K562 (cell line): ENCODE data around the gene ATOH1. TPM values are rescaled to one million over a fixed set of nuclear protein-coding genes. Genes with fewer than 3 reads are reported as not detected.

Experiments
- ATAC-seq: fragments of 200-7000 bp; cut with Tn5 transposase; 3 replicates; pipeline ENCODE4 v1.9.1; 2020; ENCODE audit warnings: moderate library complexity
- BruUV-seq: library from RNA; stranded (reverse); fragments of 400-500 nt; replicated peaks from 2 replicates; lab custom pipeline; 2021; lab: Mats Ljungman, UMichigan
- CTCF ChIA-PET: fragments of 300-600 bp; formaldehyde crosslinking; extraction: SDS; loops from one replicate; lab custom pipeline; 2021; ENCODE audit warnings: low intra/inter-chr PET ratio; lab: Yijun Ruan, JAX
- POLR2A ChIA-PET: fragments of 300-600, 350-650 bp; sonication (Branson Sonifier 250); formaldehyde crosslinking; extraction: SDS; loops from one replicate; lab custom pipeline; 2021; ENCODE audit warnings: antibody characterized with exemption, inconsistent platforms; lab: Yijun Ruan, JAX
- DNase-seq, 4 experiments: peaks; one replicate each; pipeline versions ENCODE4 v3.0.0 to v3.0.0-alpha.2; 2011 to 2018; ENCODE audit warnings: low spot score in 3 of 4, mixed read lengths in 3 of 4; ENCODE audit errors: extremely low read depth in 1 of 4
- FAIRE-seq: peaks from 2 replicates; lab custom pipeline; 2011; peaks lifted over from hg19 to GRCh38; lab: Jason Lieb, UNC
- H2AFZ ChIP-seq: 2 replicates; pipeline ENCODE4 v1.6.0; 2011; ENCODE audit warnings: low read depth, low read length, control low read depth, inconsistent platforms
- H3K27ac ChIP-seq: fragments of 200-600 bp; 3 replicates; pipeline ENCODE4 v1.8.0; 2011; ENCODE audit warnings: low read depth, mild to moderate bottlenecking, control low read depth, inconsistent platforms, low read length, moderate library complexity, mixed read lengths; ENCODE audit errors: extremely low read depth
- H3K27me3 ChIP-seq, 2 experiments: fragments of 300-600 bp in 1 of 2; 2 replicates in 1 of 2; 3 replicates in 1 of 2; pipeline versions ENCODE4 v1.6.0 to v1.8.0; 2011; ENCODE audit warnings: inconsistent platforms in 2 of 2, low read length in 2 of 2, mild to moderate bottlenecking in 1 of 2, mixed read lengths in 1 of 2, moderate library complexity in 1 of 2; ENCODE audit not compliant: control insufficient read depth in 2 of 2, insufficient read depth in 2 of 2
- H3K36me3 ChIP-seq: fragments of 300-600 bp; 3 replicates; pipeline ENCODE4 v1.8.0; 2011; ENCODE audit warnings: mild to moderate bottlenecking, low read length, inconsistent platforms; ENCODE audit not compliant: control insufficient read depth, insufficient read depth
- H3K4me1 ChIP-seq, 2 experiments: fragments of 200-600 bp in 1 of 2; replicated peaks in 1 of 2; 2 replicates in 1 of 2; 3 replicates in 1 of 2; pipeline versions ENCODE4 v1.5.1 to v1.8.0; 2011; ENCODE audit warnings: inconsistent platforms in 2 of 2, low read length in 2 of 2, mild to moderate bottlenecking in 1 of 2, mixed read lengths in 1 of 2, moderate library complexity in 1 of 2; ENCODE audit not compliant: control insufficient read depth in 2 of 2, insufficient read depth in 2 of 2
- H3K4me2 ChIP-seq: 2 replicates; pipeline ENCODE4 v1.6.1; 2011; ENCODE audit warnings: low read length, control low read depth, inconsistent platforms, mixed read lengths; ENCODE audit not compliant: insufficient read depth
- H3K4me3 ChIP-seq: fragments of 200-600 bp; sonication (generic), shearing (Covaris generic); 2 replicates; pipeline ENCODE4 v1.5.1; 2016; ENCODE audit warnings: control low read depth, inconsistent platforms
- H3K79me2 ChIP-seq: fragments of 200-600 bp; 3 replicates; pipeline ENCODE4 v1.8.0; 2011; ENCODE audit warnings: low read length, inconsistent platforms; ENCODE audit not compliant: control insufficient read depth, insufficient read depth
- H3K9ac ChIP-seq, 2 experiments: 2 replicates each; pipeline versions ENCODE4 v1.6.0 to v1.6.1; 2011; ENCODE audit warnings: low read depth in 2 of 2, low read length in 2 of 2, control low read depth in 1 of 2, inconsistent platforms in 1 of 2, mild to moderate bottlenecking in 1 of 2, mixed read lengths in 1 of 2; ENCODE audit not compliant: insufficient read depth in 1 of 2
- H3K9me1 ChIP-seq: one replicate; pipeline ENCODE4 v1.6.0; 2011; ENCODE audit warnings: inconsistent platforms, mild to moderate bottlenecking, low read length, moderate library complexity; ENCODE audit not compliant: control insufficient read depth, insufficient read depth
- H3K9me3 ChIP-seq: replicated peaks from 2 replicates; pipeline ENCODE4 v1.5.1; 2011; ENCODE audit warnings: low read depth, low read length, inconsistent platforms; ENCODE audit not compliant: control insufficient read depth, insufficient read depth
- H4K20me1 ChIP-seq: replicated peaks from 2 replicates; pipeline ENCODE4 v1.6.1; 2011; ENCODE audit warnings: low read length, inconsistent platforms, mixed read lengths; ENCODE audit not compliant: control insufficient read depth, insufficient read depth
- ARID4B ChIP-seq: sonication (generic); formaldehyde crosslinking; IDR thresholded peaks from 2 replicates; pipeline ENCODE4 v1.8.0; 2022; ENCODE audit warnings: mild to moderate bottlenecking, missing genetic modification reagents
- CCNT2 ChIP-seq: IDR thresholded peaks from 2 replicates; pipeline ENCODE4 v1.6.1; 2011; ENCODE audit warnings: borderline replicate concordance, low read depth, mild to moderate bottlenecking, moderate library complexity, mixed read lengths, low read length; ENCODE audit not compliant: insufficient read length; ENCODE audit errors: extremely low read depth
- FOXP1 ChIP-seq: sonication (generic); formaldehyde crosslinking; IDR thresholded peaks from 2 replicates; pipeline ENCODE4 v1.8.0; 2022; ENCODE audit warnings: mild to moderate bottlenecking, missing genetic modification reagents
- KDM5B ChIP-seq: fragments of 200-600 bp; sonication (generic); IDR thresholded peaks from 2 replicates; pipeline ENCODE4 v1.6.1; 2012; ENCODE audit warnings: low read depth, mild to moderate bottlenecking, moderate library complexity, low read length, control low read depth, inconsistent platforms; ENCODE audit not compliant: insufficient replicate concordance
- MCM3 ChIP-seq: fragments of 450-650 bp; IDR thresholded peaks from 2 replicates; pipeline ENCODE4 v1.6.1; 2016
- MCM5 ChIP-seq: fragments of 450-650 bp; IDR thresholded peaks from 2 replicates; pipeline ENCODE4 v1.6.1; 2016; ENCODE audit warnings: low read depth
- PHB ChIP-seq: fragments of 250-450 bp; sonication (Bioruptor Pico); IDR thresholded peaks from 2 replicates; pipeline ENCODE4 v1.5.0; 2021
- PML ChIP-seq: IDR thresholded peaks from 2 replicates; pipeline ENCODE4 v1.6.1; 2012; ENCODE audit warnings: low read length, inconsistent platforms
- RERE ChIP-seq: sonication (generic); formaldehyde crosslinking; IDR thresholded peaks from 2 replicates; pipeline ENCODE4 v1.8.0; 2023; ENCODE audit warnings: missing genetic modification reagents, mild to moderate bottlenecking, borderline replicate concordance
- ZNF668 ChIP-seq: fragments of 250-450 bp; sonication (Bioruptor Pico); IDR thresholded peaks from 2 replicates; pipeline ENCODE4 v1.8.0; 2022; ENCODE audit warnings: mild to moderate bottlenecking, inconsistent platforms
- WGBS: fragments of 100-300 bp; shearing (Covaris generic); methylation state at CpG from one replicate; pipeline ENCODE4 v1.1.6; 2016; ENCODE audit warnings: low coverage, mixed read lengths; ENCODE audit not compliant: insufficient coverage; ENCODE audit errors: missing lambda C conversion rate; 5-methylcytosine and 5-hydroxymethylcytosine counted together
- in situ Hi-C: fragments of 300-500 bp; cut with MboI; formaldehyde crosslinking; loops from 4 replicates; pipeline ENCODE4 v1.15.0; 2018; ENCODE audit warnings: inconsistent platforms, mixed read lengths
- intact Hi-C: fragments of 100-400 bp; cut with micrococcal nuclease; formaldehyde crosslinking; loops from 2 replicates; pipeline ENCODE4 v1.14.2; 2022
- polyA plus RNA-seq, 8 experiments: library from polyadenylated mRNA; depleted of rRNA in 4 of 8; stranded (reverse) in 5 of 8; unstranded in 3 of 8; fragments of >200 nt; fragmentation: Nextera tagmentation in 2 of 8; fragmentation: Illumina TruSeq in 1 of 8; extraction: Ambion mirVana in 2 of 8; extraction: Trizol in 1 of 8; gene quantifications; 2 replicates each; pipeline versions ENCODE4 v1.2.1 to v1.2.3, GENCODE V29; 2011 to 2014; ENCODE audit warnings: inconsistent platforms in 1 of 8, missing spikeins in 1 of 8
- total RNA-seq, 7 experiments: library from RNA; depleted of rRNA in 6 of 7; stranded (reverse); fragments of >200 nt in 6 of 7; fragmentation: Illumina TruSeq in 2 of 7; extraction: Trizol in 2 of 7; gene quantifications; 2 replicates each; pipeline versions ENCODE4 v1.2.1 to v1.2.3, GENCODE V29; 2011 to 2021; ENCODE audit warnings: low replicate concordance in 1 of 7

Gene ATOH1
- total and polyA plus RNA-seq, 9 of the 15 experiments (the other 6 are each of a cell fraction or from before 2014, with no cell fraction given): not detected

- TF ChIP-seq ARID4B (CRISPR knock-in tag): no peak
- TF ChIP-seq CCNT2: no peak
- TF ChIP-seq KDM5B: no peak
- no peak for TF ChIP-seq ZNF668 (CRISPR knock-in tag)
- TF ChIP-seq PHB (CRISPR knock-in tag): no peak
- no peak for TF ChIP-seq MCM5
Measured at GRCh38 chr4:93839704-93840103, 11.2 kb downstream of the ATOH1 start (continued).

- in situ Hi-C loops (no loop called here), intact Hi-C loops (no loop called here)
- POLR2A ChIA-PET: no interaction called here
- no peaks in the 10 kb centered on the region for H3K9me3 ChIP-seq
- 0% methylated on average over 3 of the region's 3 CpGs for WGBS
- no peaks in the 10 kb centered on the region for H3K79me2 ChIP-seq
- H3K4me3 ChIP-seq: no peak overlapping the region
- no peak overlapping the region for H3K9ac ChIP-seq
- no peaks in the 10 kb centered on the region for H3K9me1 ChIP-seq
- CTCF ChIA-PET: no interaction called here
- H3K4me1 ChIP-seq: no peaks in the 10 kb centered on the region
- H2AFZ ChIP-seq: no peak overlapping the region
- H3K4me2 ChIP-seq: no peak overlapping the region
- H4K20me1 ChIP-seq: no peaks in the 10 kb centered on the region
- FAIRE-seq (no peak), DNase-seq (no peak), ATAC-seq (no peak)
- TF ChIP-seq PML: no peak
- TF ChIP-seq MCM3: no peak
- no peak for TF ChIP-seq FOXP1
- TF ChIP-seq RERE (CRISPR knock-in tag): no peak
- H3K27ac ChIP-seq: no peak overlapping the region
- H3K36me3 ChIP-seq: no peaks in the 10 kb centered on the region
- BruUV-seq: no TSS peak
- no peaks in the 10 kb centered on the region for H3K27me3 ChIP-seq
Measured at GRCh38 chr4:93841803-93842345, 13.3 kb downstream of the ATOH1 start.
